GM12892 (cell line): Measurements from ENCODE around the gene CD19.

Experiments used
- POLR2AphosphoS5 ChIP-seq: IDR thresholded peaks from 2 replicates; pipeline ENCODE4 v1.6.1; 2011; ENCODE audit warnings: low read depth, low read length, control low read depth
- TAF1 ChIP-seq: IDR thresholded peaks from 2 replicates; pipeline ENCODE4 v1.6.1; 2011; ENCODE audit warnings: low read depth, mild to moderate bottlenecking, control low read depth, low read length, borderline replicate concordance

GRCh38 chr16:28886945-28887344 is 44.8 kb upstream of the CD19 start:
- no peak for TF ChIP-seq TAF1
- no peak for TF ChIP-seq POLR2AphosphoS5
